NOMO-1 treated with DMSO at 0.1 percent for 48 hours (cell line): ENCODE data around the gene TMEM167A.

Experiments
- DNase-seq: peaks from one replicate; lab custom pipeline; 2025; ENCODE audit not compliant: unreplicated experiment; lab: John Stamatoyannopoulos, UW

TMEM167A gene

DNA sequence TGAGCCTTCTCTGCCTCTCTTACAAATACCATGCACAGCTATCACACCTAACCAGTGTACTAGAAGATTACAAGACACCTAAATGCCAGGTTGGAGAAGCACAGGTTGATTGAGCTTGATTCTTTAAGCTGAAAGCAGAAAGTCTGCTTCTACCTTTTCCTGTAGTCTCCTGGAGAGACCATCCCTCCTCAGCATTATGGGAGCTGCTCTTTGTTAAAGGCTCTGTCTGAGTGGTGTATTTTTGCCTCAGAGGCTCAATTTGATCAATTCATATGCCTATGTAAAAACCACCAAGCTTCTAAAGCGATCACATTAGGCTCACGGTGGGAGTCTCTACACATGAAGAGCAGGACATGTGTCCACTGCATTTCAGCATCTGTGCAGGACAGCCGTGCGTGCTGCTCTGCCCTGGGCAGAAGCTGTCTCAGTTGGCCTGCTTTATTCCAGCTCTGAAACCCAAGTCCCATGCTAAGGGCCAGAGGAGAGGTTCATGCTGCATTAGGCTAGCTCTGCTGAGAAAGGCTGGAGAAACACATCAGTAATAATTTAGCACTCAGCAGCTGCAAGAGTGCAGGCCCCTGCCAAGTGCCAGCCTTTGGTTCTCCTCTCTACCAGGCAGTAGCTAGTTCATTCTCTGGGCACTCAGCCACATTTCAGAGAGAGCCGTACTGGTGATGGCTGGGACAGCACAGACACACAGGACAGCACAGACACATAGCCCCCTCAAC lies 41.7 kb downstream of the TMEM167A start:
- DNase-seq, result no peak

GRCh38 chr5:83034528-83035207 lies 42.5 kb downstream of the TMEM167A start:
- no peak for DNase-seq

- no peak for DNase-seq
These were observed 43.2 kb downstream of the TMEM167A start for GRCh38 chr5:83034036-83034435.

DNA sequence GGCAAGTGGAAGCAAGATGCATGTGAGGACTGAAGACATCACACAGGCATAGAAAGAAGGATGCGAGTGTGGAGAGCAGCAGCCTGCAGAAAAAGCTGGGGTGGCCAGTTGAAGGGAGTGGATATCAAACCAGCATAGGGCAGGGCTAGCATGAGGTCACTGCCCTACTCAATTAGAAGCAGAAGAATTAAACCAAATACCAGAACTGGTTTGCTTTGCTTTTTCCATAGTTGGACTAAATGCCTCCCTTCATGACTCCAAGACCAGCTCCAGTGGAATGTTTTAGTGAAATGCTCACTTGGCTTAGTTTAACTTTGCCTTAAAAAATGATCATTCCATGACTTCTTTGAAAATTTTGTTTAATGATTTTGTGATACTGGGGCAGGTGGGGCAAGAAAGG lies 45.8 kb downstream of the TMEM167A start:
- DNase-seq, result no peak

DNA sequence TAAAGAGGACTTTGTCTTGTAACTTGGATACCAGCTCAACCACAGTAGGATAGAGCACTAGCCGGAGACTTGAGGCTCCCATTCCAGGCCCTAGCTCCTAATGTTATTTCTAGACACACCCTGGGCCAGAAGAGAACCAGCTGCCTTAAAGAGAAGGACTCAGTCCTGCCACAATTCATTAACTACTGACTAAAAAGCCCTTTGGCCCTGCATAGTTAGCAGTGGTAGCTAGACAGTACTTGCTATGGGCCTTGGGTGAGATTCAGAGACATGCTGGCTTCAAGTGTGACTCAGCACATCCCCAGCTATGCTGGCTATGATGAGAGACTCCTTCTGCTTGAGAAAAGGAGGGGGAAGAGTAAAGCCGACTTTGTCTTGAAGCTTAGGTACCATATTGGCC lies 47.3 kb downstream of the TMEM167A start:
- no peak for DNase-seq

DNA sequence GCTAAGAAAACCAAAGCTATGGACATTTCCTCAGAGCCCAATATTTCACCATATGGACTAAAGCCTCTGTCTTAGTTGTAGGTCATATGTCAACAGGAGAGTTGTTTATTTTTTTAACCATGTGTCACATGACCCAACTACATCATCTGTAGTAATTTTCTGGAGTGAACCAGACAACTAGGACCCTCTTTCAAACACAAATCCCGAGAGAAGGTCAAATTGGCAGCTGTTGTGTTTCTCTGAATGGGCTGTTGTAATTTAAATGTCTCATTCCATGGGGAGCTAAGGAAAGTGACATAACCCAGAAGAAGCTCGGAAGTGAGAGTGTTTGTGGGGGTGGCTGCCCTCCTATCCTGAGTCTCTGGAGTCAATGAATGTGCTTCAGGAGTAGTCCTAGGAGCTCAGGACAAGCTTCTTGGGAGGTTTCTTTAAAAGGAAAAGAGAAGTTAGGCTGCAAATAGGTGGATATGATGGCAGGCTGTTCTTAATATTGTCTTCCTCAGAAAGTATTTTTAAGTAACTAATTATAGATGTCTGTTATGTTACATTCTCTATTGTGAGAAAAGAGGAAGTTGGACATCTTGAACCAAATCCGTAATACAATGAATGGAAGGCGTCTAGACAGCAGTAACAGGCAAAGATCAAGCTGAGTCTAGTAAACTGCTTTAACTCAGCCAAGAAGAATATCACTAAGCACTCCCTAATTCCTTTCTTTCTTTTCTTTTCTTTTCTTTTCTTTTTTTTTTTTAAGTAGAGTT lies 50.1 kb downstream of the TMEM167A start:
- peak; percentile 89 for DNase-seq

GRCh38 chr5:83026516-83026915 lies 50.7 kb downstream of the TMEM167A start:
- no peak for DNase-seq

DNA sequence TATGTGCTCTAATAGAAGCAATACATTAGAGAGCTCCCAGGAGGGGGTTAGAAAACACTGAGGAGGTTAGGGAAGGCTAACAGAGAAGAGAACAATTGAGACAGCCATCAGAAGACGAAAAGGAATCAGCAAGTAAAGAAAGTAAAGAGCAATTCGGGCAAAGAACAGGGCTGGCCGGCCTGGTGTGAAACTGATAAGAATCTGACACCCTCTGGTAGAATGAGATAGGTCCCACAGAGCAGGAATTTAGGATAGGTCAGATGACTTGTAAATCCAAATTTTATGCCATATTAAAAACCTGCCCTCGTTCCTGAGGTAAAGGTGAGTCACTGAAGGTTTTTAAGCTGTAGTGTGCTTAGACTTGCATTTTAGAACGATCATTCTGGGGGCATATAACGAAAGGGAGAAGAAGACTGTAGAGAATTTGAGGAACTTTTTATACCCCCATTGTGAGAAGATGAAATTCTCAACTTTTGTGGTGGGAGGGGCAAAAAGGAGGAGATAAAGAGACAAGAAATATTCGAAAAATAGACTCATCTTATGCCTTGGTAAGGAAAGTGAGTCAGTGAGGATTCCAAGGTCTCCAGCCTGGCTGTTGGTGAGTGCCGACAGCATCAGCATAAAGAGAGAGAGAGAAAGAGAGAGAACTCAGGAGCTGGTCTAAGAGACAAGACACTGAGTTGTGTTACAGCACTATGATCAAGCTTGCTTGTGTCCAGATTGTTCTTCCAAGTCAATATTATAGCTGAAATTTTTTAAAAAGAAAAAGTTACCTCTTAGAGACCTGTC lies 51.3 kb downstream of the TMEM167A start:
- DNase-seq, result no peak

DNA sequence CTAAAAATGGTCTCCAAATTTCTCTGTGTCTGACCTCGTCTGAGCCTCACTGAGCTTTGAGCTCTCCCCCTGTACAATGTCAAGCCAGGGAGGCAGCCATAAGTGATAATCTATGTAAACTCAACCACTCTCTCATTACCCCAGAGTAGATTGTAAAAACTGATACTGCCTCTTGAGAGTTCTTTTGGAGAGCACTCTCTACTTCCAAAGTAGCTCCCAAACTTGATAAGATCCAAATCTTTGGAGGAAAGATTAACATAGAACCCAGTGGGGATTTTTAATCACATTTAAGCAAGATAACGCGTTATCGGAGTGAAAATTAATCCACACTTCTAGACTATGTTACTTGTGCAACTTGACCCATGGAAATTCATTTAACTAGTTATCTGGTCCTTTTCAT lies 54.9 kb downstream of the TMEM167A start:
- DNase-seq, result no peak

- no peak for DNase-seq
These were observed 61.5 kb downstream of the TMEM167A start for GRCh38 chr5:83015676-83016075.

- peak; percentile 94 for DNase-seq
These were observed 65.2 kb downstream of the TMEM167A start for GRCh38 chr5:83011985-83012384.

DNA sequence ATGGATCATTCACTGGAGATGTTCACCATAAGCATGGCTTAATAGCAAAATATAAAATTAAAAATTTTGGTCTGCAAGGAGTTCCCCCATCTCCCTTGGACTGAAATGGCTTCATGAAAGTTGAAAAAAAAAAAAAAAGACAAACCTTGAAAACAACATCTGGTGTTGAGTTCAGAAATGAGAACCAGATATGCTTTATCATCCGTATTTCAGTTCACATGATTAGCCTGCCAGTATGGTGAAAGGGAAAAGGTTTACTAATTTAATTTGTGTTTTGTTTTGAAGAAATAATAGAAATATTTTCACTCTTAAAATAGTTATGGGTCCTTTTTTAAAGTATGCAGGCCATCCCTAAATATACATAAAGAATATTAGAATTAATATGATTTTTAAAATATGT lies 67.8 kb downstream of the TMEM167A start:
- DNase-seq, result no peak

GRCh38 chr5:83007755-83008154 lies 69.4 kb downstream of the TMEM167A start:
- no peak for DNase-seq

DNA sequence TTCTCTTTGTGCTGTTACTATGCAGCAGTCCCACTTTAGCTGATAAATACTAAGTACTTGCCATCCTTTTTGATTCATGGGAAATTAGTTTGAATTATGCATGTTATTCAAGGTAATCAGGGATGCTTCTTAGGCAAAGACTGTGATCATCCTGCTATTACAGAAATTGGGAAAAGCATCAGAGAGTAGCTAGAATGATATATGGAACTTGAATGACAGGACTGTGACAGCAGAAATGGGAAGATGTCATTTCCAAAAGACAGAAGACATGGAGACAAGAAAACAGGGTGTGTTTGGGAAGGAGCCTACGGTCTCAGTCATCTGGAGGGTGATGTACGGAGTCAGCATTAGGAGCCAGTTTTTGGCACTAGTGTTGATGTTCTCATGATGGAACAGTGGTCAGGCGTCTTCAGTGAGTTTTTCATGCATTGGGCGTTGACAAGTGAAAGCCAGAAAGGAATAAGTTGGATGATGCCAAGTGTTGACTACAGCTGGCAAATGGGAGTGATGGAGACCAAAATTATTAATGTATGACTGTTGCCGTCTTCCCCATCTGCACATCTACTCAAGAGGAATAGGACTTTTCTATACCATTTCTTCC lies 70.4 kb downstream of the TMEM167A start:
- DNase-seq, result no peak

DNA sequence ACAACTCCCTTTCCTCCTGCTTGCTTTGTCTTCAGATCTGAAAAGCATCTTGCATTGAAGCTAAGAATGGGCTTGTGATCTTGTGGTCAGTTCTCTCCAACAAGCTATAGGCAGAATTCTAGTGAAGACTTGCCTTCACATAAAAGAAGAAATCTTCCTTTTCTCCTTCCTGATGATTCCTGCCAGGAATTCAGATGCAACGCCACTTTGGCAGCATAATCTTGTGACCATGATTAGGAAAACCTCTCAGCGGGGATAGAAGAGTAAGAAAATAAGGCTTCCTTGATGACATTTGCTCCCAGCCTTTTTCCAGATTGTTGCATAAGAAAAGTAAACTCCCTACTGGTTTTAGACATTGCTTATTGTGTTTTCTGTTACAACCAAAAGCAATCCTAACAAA lies 73.4 kb downstream of the TMEM167A start:
- no peak for DNase-seq
